Stomach (tissue), 9 donors: ENCODE data around the gene DOP1A. TPM values are rescaled to one million over a fixed set of nuclear protein-coding genes. Genes with fewer than 3 reads are reported as not detected.

ENCODE experiments used
- DNase-seq, 2 donors: peaks; one replicate each; pipeline versions ENCODE4 v3.0.0 to v3.0.0-alpha.2; 2013 to 2019
- H3K27ac ChIP-seq, 5 donors: fragments of 200-600 bp in 4 of 5; sonication (generic) in 4 of 5; one replicate each; pipeline ENCODE4 v1.5.1; 2013 to 2019; ENCODE audit warnings: mild to moderate bottlenecking in 1 of 5, moderate library complexity in 1 of 5
- H3K27me3 ChIP-seq, 3 donors: fragments of 200-600 bp; sonication (generic); one replicate each; pipeline ENCODE4 v1.5.1; 2017 to 2019; ENCODE audit warnings: mixed run types in 1 of 3
- H3K36me3 ChIP-seq, 4 donors: fragments of 200-600 bp; sonication (generic); 1 replicate in 3 of 4; 2 replicates in 1 of 4; pipeline ENCODE4 v1.5.1; 2016 to 2019
- H3K4me1 ChIP-seq, 4 donors: fragments of 200-600 bp; sonication (generic); one replicate each; pipeline ENCODE4 v1.5.1; 2016 to 2019
- H3K4me3 ChIP-seq, 4 donors: fragments of 200-600 bp; sonication (generic) in 3 of 4; one replicate each; pipeline ENCODE4 v1.5.1; 2016 to 2019; ENCODE audit warnings: mild to moderate bottlenecking in 1 of 4
- H3K9me3 ChIP-seq, 4 donors: fragments of 200-600 bp; sonication (generic); one replicate each; pipeline ENCODE4 v1.5.1; 2016 to 2019
- EP300 ChIP-seq: sonication (generic); formaldehyde crosslinking; IDR thresholded peaks from one replicate; pipeline ENCODE4 v1.6.1; 2017; ENCODE audit warnings: antibody characterized with exemption
- POLR2A ChIP-seq, 4 donors: fragments of 450-650 bp; IDR thresholded peaks; one replicate each; pipeline ENCODE4 v1.6.1; 2016; ENCODE audit warnings: antibody characterized with exemption in 4 of 4, control low read depth in 2 of 4, mild to moderate bottlenecking in 1 of 4, moderate library complexity in 1 of 4
- POLR2AphosphoS5 ChIP-seq, 3 donors: sonication (generic); formaldehyde crosslinking; IDR thresholded peaks; one replicate each; pipeline ENCODE4 v1.6.1; 2016; ENCODE audit warnings: antibody characterized with exemption in 3 of 3
- WGBS, 5 donors: extraction: QIAGEN DNeasy Blood & Tissue Kit in 3 of 5; methylation state at CpG; one replicate each; pipeline versions ENCODE4 v1.1.5 to v1.1.7; 2013 to 2018; 5-methylcytosine and 5-hydroxymethylcytosine counted together
- intact Hi-C: fragments of 100-400 bp; cut with DNase I; formaldehyde crosslinking; loops from one replicate; pipeline ENCODE4 v1.15.1; 2023; ENCODE audit warnings: low total_unique reads
- polyA plus RNA-seq, 3 donors: library from polyadenylated mRNA; stranded (reverse); fragments of 200-250 nt; gene quantifications; one replicate each; pipeline ENCODE4 v1.2.3, GENCODE V29; 2013
- total RNA-seq, 5 donors: library from RNA; depleted of rRNA; stranded (reverse); fragments of >200 nt; gene quantifications; one replicate each; pipeline versions ENCODE4 v1.1.0 to v1.2.3, GENCODE V29; 2014 to 2016
- TF ChIP-seq, protein P1 (sequence below), 7 experiments: fragments of 450-650 bp in 4 of 7; fragments of 200-600 bp in 3 of 7; sonication (generic) in 3 of 7; IDR thresholded peaks; one replicate each; pipeline ENCODE4 v1.5.1; 2016 to 2019; ENCODE audit warnings: antibody characterized with exemption in 7 of 7, control low read depth in 2 of 7, mild to moderate bottlenecking in 1 of 7
- donor health status: healthy with polysubstance abuse.
- donor health status: Bipolar disorder and iron deficiency.
- donor health status: healthy.

DOP1A gene
- total and polyA plus RNA-seq, 8 donors = 2.6 to 68.3 (median 16.3) TPM

DNA sequence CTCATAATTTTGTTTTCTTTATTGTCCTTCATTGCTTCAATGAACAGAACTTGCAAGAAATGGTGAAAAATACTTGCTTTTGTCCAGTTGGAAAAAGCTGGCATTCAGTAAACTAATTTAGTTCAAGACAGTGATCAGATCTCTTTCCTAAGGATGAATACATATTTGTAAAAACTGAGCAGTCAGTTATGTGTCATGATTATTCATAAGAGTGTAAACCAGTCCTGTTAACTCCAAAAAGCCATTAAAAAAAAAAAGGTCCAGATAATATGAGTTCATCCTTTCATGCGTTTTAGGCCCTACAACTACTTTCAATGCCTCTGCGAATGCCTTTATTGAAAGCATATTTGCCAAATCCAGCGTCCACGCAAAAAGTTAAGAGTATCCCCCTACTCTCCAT is 125.0 kb downstream of the DOP1A start:
- intact Hi-C loops = no loop called here

DNA sequence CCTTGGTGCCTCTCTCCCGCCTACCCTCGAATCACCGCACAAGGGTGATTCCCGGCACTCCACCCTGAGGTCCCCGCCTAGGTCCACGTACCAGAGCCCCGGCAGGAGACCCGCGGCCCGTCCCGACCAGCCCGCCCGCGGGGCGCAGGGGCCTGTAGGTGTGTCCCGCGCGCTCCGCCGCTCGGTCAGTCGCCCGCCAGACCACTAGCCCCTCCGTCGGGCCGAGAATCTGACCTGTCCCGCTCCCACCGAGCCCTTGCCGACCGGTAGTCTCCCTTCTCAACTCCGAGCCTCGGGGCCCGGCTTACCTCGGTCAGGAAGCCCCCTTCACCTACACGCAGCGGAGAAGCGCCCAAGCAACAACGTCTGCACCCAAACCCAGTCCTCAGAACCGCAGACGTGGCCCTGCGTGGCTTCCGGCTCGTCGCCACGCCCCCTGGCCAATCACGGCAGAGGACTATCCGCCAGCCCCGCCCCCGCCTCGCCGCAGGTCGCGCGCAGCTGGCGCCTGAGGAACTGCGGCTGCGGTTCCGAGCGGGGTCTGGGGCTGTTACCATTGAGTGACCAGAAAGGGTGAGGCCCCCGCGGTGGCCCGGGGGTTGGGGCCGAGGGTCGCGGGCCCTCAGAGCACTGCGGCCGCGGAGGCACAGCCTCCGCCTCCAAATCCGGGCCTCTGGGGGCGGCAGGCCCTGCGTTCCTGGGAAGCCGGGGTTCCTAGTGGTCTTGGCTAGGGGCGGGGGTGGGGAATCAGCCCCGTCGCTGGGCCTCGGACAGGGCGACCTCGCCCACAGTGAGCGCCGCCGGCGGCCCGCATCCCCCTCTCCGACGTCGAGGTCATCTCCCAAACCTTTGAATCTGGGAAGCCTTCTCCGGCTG is 125.6 kb downstream of the DOP1A start, which contains the start of the genes PGM3 and RWDD2A:
TSS of gene PGM3 (minus strand) at position 395 of the 876 bp plus-strand sequence. CDS start 2,253 bp downstream, outside the sequence.
TSS of gene RWDD2A (plus strand) at position 487 of the 876 bp plus-strand sequence. CDS start 1,095 bp downstream, outside the sequence.
- TF ChIP-seq, protein P1, sequence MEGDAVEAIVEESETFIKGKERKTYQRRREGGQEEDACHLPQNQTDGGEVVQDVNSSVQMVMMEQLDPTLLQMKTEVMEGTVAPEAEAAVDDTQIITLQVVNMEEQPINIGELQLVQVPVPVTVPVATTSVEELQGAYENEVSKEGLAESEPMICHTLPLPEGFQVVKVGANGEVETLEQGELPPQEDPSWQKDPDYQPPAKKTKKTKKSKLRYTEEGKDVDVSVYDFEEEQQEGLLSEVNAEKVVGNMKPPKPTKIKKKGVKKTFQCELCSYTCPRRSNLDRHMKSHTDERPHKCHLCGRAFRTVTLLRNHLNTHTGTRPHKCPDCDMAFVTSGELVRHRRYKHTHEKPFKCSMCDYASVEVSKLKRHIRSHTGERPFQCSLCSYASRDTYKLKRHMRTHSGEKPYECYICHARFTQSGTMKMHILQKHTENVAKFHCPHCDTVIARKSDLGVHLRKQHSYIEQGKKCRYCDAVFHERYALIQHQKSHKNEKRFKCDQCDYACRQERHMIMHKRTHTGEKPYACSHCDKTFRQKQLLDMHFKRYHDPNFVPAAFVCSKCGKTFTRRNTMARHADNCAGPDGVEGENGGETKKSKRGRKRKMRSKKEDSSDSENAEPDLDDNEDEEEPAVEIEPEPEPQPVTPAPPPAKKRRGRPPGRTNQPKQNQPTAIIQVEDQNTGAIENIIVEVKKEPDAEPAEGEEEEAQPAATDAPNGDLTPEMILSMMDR (IDR thresholded peaks at IDR 0.05) = no peak
- peak; percentile 66 to 96 (median 94) for TF ChIP-seq POLR2AphosphoS5 (IDR thresholded peaks at IDR 0.05)
- no peak for TF ChIP-seq EP300
- TF ChIP-seq POLR2A (IDR thresholded peaks at IDR 0.05) = peak in 2 of 4 donors; percentile 59
- no peaks in the 10 kb centered on the region for H3K9me3 ChIP-seq
- intact Hi-C loops = no loop called here
- H3K36me3 ChIP-seq = peaks cover 0 to 36% (median 31%) of the 10 kb centered on the region in 4 donors
- H3K4me3 ChIP-seq = peak within 1 kb of the TSS; percentile 87 to 98 (median 93)
- 0 to 1% (median 0%) methylated on average over 54 to 88 of the region's 88 CpGs for WGBS, 5 donors
- peaks cover 3 to 65% (median 37%) of the 10 kb centered on the region in 4 donors for H3K4me1 ChIP-seq
- no peaks in the 10 kb centered on the region for H3K27me3 ChIP-seq
- peak within 1 kb of the TSS; percentile 88 to 92 (median 91) for H3K27ac ChIP-seq
- DNase-seq = peak; percentile 93 to 97

More for the DNA sequence above, 125.0 kb downstream of the DOP1A start:
- TF ChIP-seq POLR2AphosphoS5 (IDR thresholded peaks at IDR 0.05) = no peak
- WGBS, 5 donors = 0 to 2% (median 1%) methylated on average over 4 of the region's 4 CpGs
- Histone ChIP-seq H3K36me3 (peaks cover 2 to 36% (median 33%) of the 10 kb centered on the region in 4 donors), H3K4me1 (peaks cover 3 to 58% (median 37%) of the 10 kb centered on the region in 4 donors), H3K27ac (peak overlapping the region; percentile 88 to 92 (median 91)), H3K9me3 (no peaks in the 10 kb centered on the region), H3K4me3 (peak overlapping the region; percentile 87 to 98 (median 93)), H3K27me3 (no peaks in the 10 kb centered on the region)
- DNase-seq = no peak

- TF ChIP-seq, protein P1 (IDR thresholded peaks at IDR 0.05) = no peak
- TF ChIP-seq POLR2AphosphoS5 (IDR thresholded peaks at IDR 0.05) (no peak), EP300 (no peak), POLR2A (IDR thresholded peaks at IDR 0.05) (no peak)
- peaks cover 0 to 28% (median 24%) of the 10 kb centered on the region in 4 donors for H3K36me3 ChIP-seq
- peak overlapping the region; percentile 88 to 92 (median 91) for H3K27ac ChIP-seq
- no peaks in the 10 kb centered on the region for H3K9me3 ChIP-seq
- 3 to 13% (median 4%) methylated on average over 12 to 44 of the region's 44 CpGs for WGBS, 5 donors
- intact Hi-C loops = no loop called here
- H3K4me1 ChIP-seq = peaks cover 3 to 73% (median 35%) of the 10 kb centered on the region in 4 donors
- peak overlapping the region; percentile 87 to 98 (median 93) for H3K4me3 ChIP-seq
- peak; percentile 51 to 74 for DNase-seq
- H3K27me3 ChIP-seq = no peaks in the 10 kb centered on the region
Measured at GRCh38 chr6:83193747-83194566, 126.5 kb downstream of the DOP1A start.

DNA sequence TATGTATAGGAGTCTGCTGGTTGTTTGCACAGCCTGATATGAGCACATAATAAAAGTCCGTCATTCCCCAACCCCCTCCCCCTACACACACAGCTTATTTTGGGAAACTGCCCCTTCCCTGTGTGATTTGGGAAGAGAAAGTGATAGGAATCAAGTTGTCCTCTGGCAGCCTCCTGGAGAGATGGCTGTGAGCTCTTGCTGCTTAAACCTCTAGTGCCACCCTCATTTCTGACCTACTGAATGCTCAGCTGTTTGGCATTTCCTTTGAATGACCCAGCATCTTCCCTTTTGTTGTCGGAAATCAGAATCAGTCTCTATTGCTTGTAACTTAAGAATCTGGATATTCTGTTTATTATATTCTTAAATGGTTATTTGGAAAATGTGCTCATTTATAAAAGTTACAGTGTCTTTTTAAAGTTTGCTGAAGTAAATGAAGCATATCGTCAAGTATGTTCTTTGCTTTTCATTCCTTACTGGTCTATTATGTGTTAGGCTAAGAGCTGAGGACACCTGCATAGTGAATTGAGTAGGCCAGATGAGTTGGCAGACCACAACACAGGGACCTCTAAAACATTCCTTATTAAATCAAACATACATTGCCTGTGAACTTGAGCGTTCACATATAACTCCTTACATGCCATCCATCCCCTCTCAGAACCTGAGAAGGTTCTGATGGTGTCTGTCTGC is 131.2 kb downstream of the DOP1A start:
- intact Hi-C loops = no loop called here
- Histone ChIP-seq H3K36me3 (peaks cover 0 to 22% (median 20%) of the 10 kb centered on the region in 4 donors), H3K27ac (peak overlapping the region in 1 of 5 donors; percentile 29), H3K4me3 (no peak overlapping the region), H3K9me3 (no peaks in the 10 kb centered on the region), H3K4me1 (peaks cover 0 to 66% (median 16%) of the 10 kb centered on the region in 4 donors), H3K27me3 (no peaks in the 10 kb centered on the region)
- DNase-seq = no peak
- TF ChIP-seq POLR2AphosphoS5 (IDR thresholded peaks at IDR 0.05) (no peak), POLR2A (IDR thresholded peaks at IDR 0.05) (no peak), EP300 (no peak)
- TF ChIP-seq, protein P1 (IDR thresholded peaks at IDR 0.05) = no peak
- WGBS, 5 donors = 71 to 90% (median 83%) methylated on average over 4 of the region's 4 CpGs
